CD4-positive, alpha-beta T cell (primary cell): ENCODE data around the gene ACVR1B. TPM values are rescaled to one million over a fixed set of nuclear protein-coding genes. Genes with fewer than 3 reads are reported as not detected.
"Not testable (repeated sequence)": the region's sequence is repeated elsewhere in the genome, so short reads cannot be mapped to it uniquely, and the experiment has no call there.

ENCODE experiments used
- ATAC-seq: fragments of 200-7000 bp; cut with Tn5 transposase; one replicate; pipeline ENCODE4 v1.10.0; 2022; ENCODE audit warnings: mild to moderate bottlenecking; ENCODE audit not compliant: poor library complexity
- CTCF ChIA-PET: fragments of 350-600 bp; sonication (Branson Sonifier 250); formaldehyde crosslinking; loops from one replicate; lab custom pipeline; 2021; ENCODE audit warnings: antibody characterized with exemption, inconsistent platforms; lab: Charles Lee
- POLR2A ChIA-PET: fragments of 350-600 bp; sonication (Branson Sonifier 250); formaldehyde crosslinking; loops from one replicate; lab custom pipeline; 2021; ENCODE audit warnings: antibody characterized with exemption, inconsistent platforms; lab: Charles Lee
- DNase-seq, 14 experiments: peaks; one replicate each; pipeline ENCODE4 v3.0.0-alpha.2; 2013 to 2020; ENCODE audit warnings: mixed read lengths in 2 of 14
- H3K27ac ChIP-seq, 2 donors: one replicate each; pipeline versions ENCODE4 v1.5.1 to v1.7.0; 2013; ENCODE audit warnings: low read length in 2 of 2, low read depth in 1 of 2, mild to moderate bottlenecking in 1 of 2
- H3K27me3 ChIP-seq, 2 experiments: 1 replicate in 1 of 2; 2 replicates in 1 of 2; pipeline versions ENCODE4 v1.6.1 to v1.7.0; 2013; ENCODE audit warnings: low read length in 2 of 2, control low read depth in 1 of 2, mild to moderate bottlenecking in 1 of 2, moderate library complexity in 1 of 2; ENCODE audit not compliant: insufficient read depth in 2 of 2, control insufficient read depth in 1 of 2
- H3K36me3 ChIP-seq: one replicate; pipeline ENCODE4 v1.6.1; 2013; ENCODE audit warnings: low read length, control low read depth; ENCODE audit not compliant: insufficient read depth
- H3K4me1 ChIP-seq: one replicate; pipeline ENCODE4 v1.6.1; 2013; ENCODE audit warnings: low read length, control low read depth; ENCODE audit not compliant: insufficient read depth
- H3K4me3 ChIP-seq: one replicate; pipeline ENCODE4 v1.5.1; 2013; ENCODE audit warnings: mild to moderate bottlenecking, low read length, moderate library complexity
- H3K9me3 ChIP-seq, 2 experiments: 1 replicate in 1 of 2; 2 replicates in 1 of 2; pipeline versions ENCODE4 v1.6.1 to v1.7.0; 2013; ENCODE audit warnings: low read length in 2 of 2, mild to moderate bottlenecking in 2 of 2, control low read depth in 1 of 2, moderate library complexity in 1 of 2; ENCODE audit not compliant: control insufficient read depth in 1 of 2, insufficient read depth in 1 of 2
- H3K27ac Mint-ChIP-seq: one replicate; pipeline ENCODE4 v1.8.0; 2020; ENCODE audit warnings: mixed read lengths
- H3K27me3 Mint-ChIP-seq: one replicate; pipeline ENCODE4 v1.8.0; 2021; ENCODE audit warnings: mixed read lengths
- H3K36me3 Mint-ChIP-seq: one replicate; pipeline ENCODE4 v1.8.0; 2021; ENCODE audit warnings: low read depth, mixed read lengths
- H3K4me1 Mint-ChIP-seq: one replicate; pipeline ENCODE4 v1.8.0; 2021; ENCODE audit warnings: low read depth, mixed read lengths
- H3K4me3 Mint-ChIP-seq: one replicate; pipeline ENCODE4 v1.8.0; 2020; ENCODE audit warnings: mild to moderate bottlenecking, mixed read lengths
- H3K9me3 Mint-ChIP-seq: one replicate; pipeline ENCODE4 v1.8.0; 2020; ENCODE audit warnings: mixed read lengths
- intact Hi-C, 2 experiments: fragments of 100-400 bp; cut with DNase I in 1 of 2; cut with micrococcal nuclease in 1 of 2; formaldehyde crosslinking; loops; one replicate each; pipeline versions ENCODE4 v1.15.1 to v1.9.0; 2023 to 2025; cut with DNase I, micrococcal nuclease
- total RNA-seq, 174 experiments: library from RNA in 2 of 174; stranded (reverse) in 2 of 174; gene quantifications; one replicate each; pipeline ENCODE4 v1.2.3 and lab custom pipeline; 2021 to 2026
- TF ChIP-seq, protein P1 (sequence below): fragments of 200-600 bp; IDR thresholded peaks from one replicate; pipeline ENCODE4 v1.8.0; 2022; ENCODE audit warnings: antibody characterized with exemption, mild to moderate bottlenecking

ACVR1B gene
- total RNA-seq, 2 experiments from 2014 or later = 14.2 to 14.5 TPM

DNA sequence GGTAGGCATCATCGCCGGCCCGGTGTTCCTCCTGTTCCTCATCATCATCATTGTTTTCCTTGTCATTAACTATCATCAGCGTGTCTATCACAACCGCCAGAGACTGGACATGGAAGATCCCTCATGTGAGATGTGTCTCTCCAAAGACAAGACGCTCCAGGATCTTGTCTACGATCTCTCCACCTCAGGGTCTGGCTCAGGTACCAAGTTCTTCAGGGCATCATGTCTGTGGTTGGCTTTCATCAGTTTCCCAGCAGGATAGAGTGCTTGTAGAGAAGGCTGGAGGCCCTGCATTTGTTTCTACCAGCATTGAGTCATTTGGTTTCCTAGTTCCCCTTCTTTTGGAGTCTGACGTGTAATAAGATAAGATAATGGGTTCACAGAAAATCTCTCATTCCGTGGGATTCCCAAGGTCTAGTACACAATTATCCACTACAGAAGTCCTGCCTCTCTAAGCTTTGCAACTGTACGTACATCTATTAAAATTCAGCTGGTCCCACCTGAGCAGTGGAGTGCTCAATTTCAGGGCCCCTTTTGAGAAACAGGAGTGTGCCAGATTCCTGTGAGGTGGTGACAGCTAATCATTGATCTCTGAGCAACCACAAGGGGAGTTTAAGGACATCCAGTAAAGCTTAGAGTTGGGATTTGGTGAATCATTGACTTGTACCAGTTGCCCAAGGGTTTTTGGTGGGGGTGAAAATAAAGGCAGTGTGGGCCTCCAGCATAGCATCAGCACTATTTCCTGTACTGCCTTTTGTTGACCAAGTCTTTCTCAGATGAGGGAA, 25.1 kb downstream of the ACVR1B start:
- intact Hi-C loops = loop anchor here in 1 of 2 experiments (2.0 kb wide), 1 partner anchor 24 kb away; no protein-coding TSS in a partner anchor
- Histone ChIP-seq H3K4me3 (no peak overlapping the region), H3K27me3 (no peaks in the 10 kb centered on the region), H3K4me1 (peaks cover 54% of the 10 kb centered on the region), H3K36me3 (peaks cover 24% of the 10 kb centered on the region), H3K27ac (no peak overlapping the region), H3K9me3 (no peaks in the 10 kb centered on the region)
- H3K27ac Mint-ChIP-seq = no peak overlapping the region
- TF ChIP-seq, protein P1, sequence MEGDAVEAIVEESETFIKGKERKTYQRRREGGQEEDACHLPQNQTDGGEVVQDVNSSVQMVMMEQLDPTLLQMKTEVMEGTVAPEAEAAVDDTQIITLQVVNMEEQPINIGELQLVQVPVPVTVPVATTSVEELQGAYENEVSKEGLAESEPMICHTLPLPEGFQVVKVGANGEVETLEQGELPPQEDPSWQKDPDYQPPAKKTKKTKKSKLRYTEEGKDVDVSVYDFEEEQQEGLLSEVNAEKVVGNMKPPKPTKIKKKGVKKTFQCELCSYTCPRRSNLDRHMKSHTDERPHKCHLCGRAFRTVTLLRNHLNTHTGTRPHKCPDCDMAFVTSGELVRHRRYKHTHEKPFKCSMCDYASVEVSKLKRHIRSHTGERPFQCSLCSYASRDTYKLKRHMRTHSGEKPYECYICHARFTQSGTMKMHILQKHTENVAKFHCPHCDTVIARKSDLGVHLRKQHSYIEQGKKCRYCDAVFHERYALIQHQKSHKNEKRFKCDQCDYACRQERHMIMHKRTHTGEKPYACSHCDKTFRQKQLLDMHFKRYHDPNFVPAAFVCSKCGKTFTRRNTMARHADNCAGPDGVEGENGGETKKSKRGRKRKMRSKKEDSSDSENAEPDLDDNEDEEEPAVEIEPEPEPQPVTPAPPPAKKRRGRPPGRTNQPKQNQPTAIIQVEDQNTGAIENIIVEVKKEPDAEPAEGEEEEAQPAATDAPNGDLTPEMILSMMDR = no peak
- no peak overlapping the region for H3K4me3 Mint-ChIP-seq
- ATAC-seq (no peak), DNase-seq (peak in 2 of 14 experiments; percentile 35 to 46)
- CTCF ChIA-PET = interaction anchor here (1.0 to 1.1 kb wide), 2 partner anchors 14 to 44 kb away, joined by 4 to 5 read pairs; no protein-coding TSS in a partner anchor
- POLR2A ChIA-PET = interaction anchor here (0.7 to 2.0 kb wide), 2 partner anchors 26 to 640 kb away, joined by 3 to 5 read pairs; no protein-coding TSS in a partner anchor
- H3K4me1 Mint-ChIP-seq = peaks cover 69% of the 10 kb centered on the region
- no peaks in the 10 kb centered on the region for H3K9me3 Mint-ChIP-seq
- no peaks in the 10 kb centered on the region for H3K27me3 Mint-ChIP-seq
- H3K36me3 Mint-ChIP-seq = peaks cover 44% of the 10 kb centered on the region

DNA sequence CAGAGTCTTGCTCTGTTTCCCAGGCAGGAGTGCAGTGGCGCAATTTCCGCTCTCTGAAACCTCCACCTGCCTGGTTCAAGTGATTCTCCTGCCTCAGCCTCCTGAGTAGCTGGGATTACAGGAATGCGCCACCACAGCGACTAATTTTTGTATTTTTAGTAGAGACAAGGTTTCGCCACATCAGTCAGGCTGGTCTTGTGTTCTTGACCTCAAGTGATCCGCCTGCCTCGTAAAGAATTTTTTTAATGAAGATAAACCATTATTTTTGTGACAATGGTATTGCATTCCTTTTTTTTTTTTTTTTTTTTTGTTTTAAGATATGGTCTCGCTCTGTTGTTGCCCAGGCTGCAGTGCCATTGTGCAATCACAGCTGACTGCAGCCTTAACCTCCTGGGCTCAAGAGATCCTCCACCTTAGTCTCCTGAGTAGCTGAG, 25.8 kb downstream of the ACVR1B start:
- Histone ChIP-seq H3K4me3 (no peak overlapping the region), H3K27me3 (no peaks in the 10 kb centered on the region), H3K4me1 (peaks cover 48% of the 10 kb centered on the region), H3K36me3 (peaks cover 29% of the 10 kb centered on the region), H3K9me3 (no peaks in the 10 kb centered on the region), H3K27ac (no peak overlapping the region)
- Mint-ChIP-seq H3K4me1 (peaks cover 61% of the 10 kb centered on the region), H3K36me3 (peaks cover 51% of the 10 kb centered on the region), H3K4me3 (no peak overlapping the region), H3K27me3 (no peaks in the 10 kb centered on the region), H3K9me3 (no peaks in the 10 kb centered on the region), H3K27ac (no peak overlapping the region)
- DNase-seq (no peak), ATAC-seq (no peak)
- ChIA-PET CTCF (interaction anchor here (1.0 to 1.9 kb wide), 3 partner anchors 15 to 48 kb away, joined by 4 to 5 read pairs (median 5); no protein-coding TSS in a partner anchor), POLR2A (interaction anchor here (0.7 kb wide), 1 partner anchor 640 kb away, joined by 3 read pairs; no protein-coding TSS in a partner anchor)
- intact Hi-C loops = loop anchor here in 1 of 2 experiments (2.0 kb wide), 1 partner anchor 25 kb away; no protein-coding TSS in a partner anchor
- TF ChIP-seq, protein P1 = no peak

DNA sequence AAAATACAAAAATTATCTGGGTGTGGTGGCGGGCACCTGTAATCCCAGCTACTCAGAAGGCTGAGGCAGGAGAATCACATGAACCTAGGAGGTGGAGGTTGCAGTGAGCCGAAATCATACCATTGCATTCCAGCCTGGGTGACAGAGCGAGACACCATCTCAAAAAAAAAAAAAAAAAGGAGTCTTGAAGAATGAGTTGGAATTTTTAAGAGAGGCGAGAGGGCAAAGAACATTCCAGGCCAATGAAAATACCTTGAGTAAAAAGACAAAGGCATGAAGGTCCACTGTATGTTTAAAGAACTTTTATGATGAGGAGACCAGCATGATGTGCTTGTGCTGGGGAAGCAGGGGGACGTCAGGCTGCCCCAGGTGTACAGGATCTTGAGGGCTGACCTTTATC, 27.8 kb downstream of the ACVR1B start:
- H3K27me3 Mint-ChIP-seq, H3K4me3 Mint-ChIP-seq, H3K9me3 Mint-ChIP-seq, POLR2A ChIA-PET, H3K4me3 ChIP-seq, DNase-seq, ATAC-seq, intact Hi-C loops, H3K9me3 ChIP-seq, H3K27me3 ChIP-seq, H3K27ac ChIP-seq, H3K27ac Mint-ChIP-seq, CTCF ChIA-PET: not testable (repeated sequence)
- H3K4me1 Mint-ChIP-seq = peaks cover 42% of the 10 kb centered on the region
- Histone ChIP-seq H3K4me1 (peaks cover 29% of the 10 kb centered on the region), H3K36me3 (peaks cover 41% of the 10 kb centered on the region)
- peaks cover 69% of the 10 kb centered on the region for H3K36me3 Mint-ChIP-seq
